Erythroblast (primary cell): ENCODE data around the gene RNF215.
"Not testable (repeated sequence)": the region's sequence is repeated elsewhere in the genome, so short reads cannot be mapped to it uniquely, and the experiment has no call there.

Experiments used
- DNase-seq, 2 experiments: peaks; one replicate each; lab custom pipeline; 2025; lab: John Stamatoyannopoulos, UW
- GATA1 ChIP-seq: IDR thresholded peaks from 2 replicates; pipeline ENCODE4 v1.6.1; 2011; ENCODE audit warnings: low read depth, mild to moderate bottlenecking, control low read depth, low read length, moderate library complexity
- POLR2A ChIP-seq: IDR thresholded peaks from 2 replicates; pipeline ENCODE4 v1.6.1; 2011; ENCODE audit warnings: mild to moderate bottlenecking, low read length

Gene RNF215

DNA sequence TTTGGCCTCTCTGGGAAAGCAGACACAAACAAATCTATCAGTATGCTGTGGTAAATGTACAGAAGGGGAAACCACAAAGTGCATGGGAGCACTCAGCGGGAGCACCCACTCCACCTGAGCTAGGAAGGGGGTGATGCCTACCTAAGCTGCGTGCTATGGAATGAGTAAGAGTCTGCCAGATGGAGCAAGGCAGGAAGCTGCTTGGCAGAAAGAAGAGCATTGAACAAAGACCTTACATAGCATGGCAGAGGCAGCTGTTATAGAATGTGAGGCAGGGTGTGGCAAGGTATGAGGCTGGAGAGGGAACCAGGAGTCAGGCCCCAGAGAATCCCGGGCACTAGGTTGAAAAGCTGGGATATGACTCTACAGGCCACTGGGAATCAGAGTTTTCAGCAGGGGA lies 24.6 kb upstream of the RNF215 start:
- DNase-seq: no peak
- TF ChIP-seq POLR2A: no peak

GRCh38 chr22:30408388-30409102 lies 21.3 kb upstream of the RNF215 start:
- TF ChIP-seq GATA1: no peak
- no peak for TF ChIP-seq POLR2A
- DNase-seq: no peak

GRCh38 chr22:30406400-30406799 lies 19.2 kb upstream of the RNF215 start:
- no peak for DNase-seq
- TF ChIP-seq POLR2A (no peak), GATA1 (no peak)

GRCh38 chr22:30405731-30406130 lies 18.5 kb upstream of the RNF215 start:
- TF ChIP-seq POLR2A (no peak), GATA1 (no peak)
- DNase-seq: peak in 1 of 2 experiments; percentile 23

GRCh38 chr22:30404307-30404706 lies 17.1 kb upstream of the RNF215 start:
- DNase-seq: no peak
- TF ChIP-seq GATA1 (no peak), POLR2A (no peak)

GRCh38 chr22:30402766-30403104 lies 15.5 kb upstream of the RNF215 start:
- not testable (repeated sequence) for DNase-seq

- DNase-seq: peak; percentile 57 to 62
- TF ChIP-seq GATA1 (no peak), POLR2A (no peak)
Measured at GRCh38 chr22:30402028-30402765, 15.0 kb upstream of the RNF215 start.

DNA sequence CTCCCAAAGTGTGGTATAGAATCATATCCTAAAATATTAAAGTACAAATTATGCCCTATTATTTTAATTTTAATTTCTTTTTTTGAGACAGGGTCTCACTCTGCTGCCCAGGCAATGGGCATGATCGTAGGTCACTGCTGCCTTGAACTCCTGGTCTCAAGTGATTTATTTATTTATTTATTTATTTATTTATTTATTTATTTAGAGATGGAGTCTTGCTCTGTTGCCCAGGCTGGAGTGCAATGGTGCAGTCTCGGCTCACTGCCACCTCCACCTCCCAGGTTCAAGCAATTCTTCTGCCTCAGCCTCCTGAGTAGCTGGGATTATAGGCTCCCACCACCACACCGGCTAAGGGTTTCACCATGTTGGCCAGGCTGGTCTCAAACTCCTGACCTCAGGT lies 13.8 kb upstream of the RNF215 start:
- DNase-seq: not testable (repeated sequence)

- TF ChIP-seq GATA1: no peak
- no peak for TF ChIP-seq POLR2A
- DNase-seq: no peak
Measured at GRCh38 chr22:30400159-30400558, 12.9 kb upstream of the RNF215 start.

DNA sequence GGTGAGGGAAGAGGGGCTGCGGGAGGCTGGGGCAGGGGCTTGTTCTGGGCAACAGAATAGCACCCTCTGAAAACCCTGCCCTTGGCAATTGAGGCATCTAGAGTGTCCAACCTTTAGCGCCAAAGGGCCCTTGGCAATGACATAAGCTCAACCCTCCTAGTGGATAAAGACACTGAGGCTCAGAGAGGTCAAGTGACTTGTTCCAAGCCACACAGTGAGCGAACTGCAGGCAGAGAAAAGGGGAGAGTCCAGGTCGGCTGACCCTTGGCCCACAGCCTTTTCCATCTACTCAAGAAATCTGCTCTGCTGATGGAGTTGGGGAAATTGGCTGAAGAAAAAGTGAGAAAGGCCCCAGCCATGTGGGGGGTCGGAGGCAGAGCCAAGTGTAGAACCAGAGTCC lies 12.5 kb upstream of the RNF215 start:
- no peak for DNase-seq
- no peak for TF ChIP-seq POLR2A
- no peak for TF ChIP-seq GATA1

GRCh38 chr22:30398685-30399680 lies 11.8 kb upstream of the RNF215 start:
- TF ChIP-seq POLR2A: peak; percentile 55
- no peak for TF ChIP-seq GATA1
- DNase-seq: peak in 1 of 2 experiments; percentile 29

GRCh38 chr22:30397656-30398635 lies 10.7 kb upstream of the RNF215 start:
- TF ChIP-seq POLR2A (peak; percentile 41), GATA1 (no peak)
- DNase-seq: peak; percentile 63 to 70

- DNase-seq: peak; percentile 67 to 76
- TF ChIP-seq POLR2A (peak; percentile 79), GATA1 (no peak)
Measured at GRCh38 chr22:30396871-30397655, 9.9 kb upstream of the RNF215 start, which contains the start of gene SEC14L2. Gene SEC14L2 (plus strand): TSS chr22:30397018. CDS start chr22:30397117, 99 bp downstream.
